ENCODE measurements around the gene ELFN1. TPM values are rescaled to one million over a fixed set of nuclear protein-coding genes. Genes with fewer than 3 reads are reported as not detected.

ELFN1 gene
- total and polyA plus RNA-seq, 10 of the 15 experiments (the other 5 are each of a cell fraction or from before 2014, with no cell fraction given): 0.04 TPM; not detected in 9

DNA sequence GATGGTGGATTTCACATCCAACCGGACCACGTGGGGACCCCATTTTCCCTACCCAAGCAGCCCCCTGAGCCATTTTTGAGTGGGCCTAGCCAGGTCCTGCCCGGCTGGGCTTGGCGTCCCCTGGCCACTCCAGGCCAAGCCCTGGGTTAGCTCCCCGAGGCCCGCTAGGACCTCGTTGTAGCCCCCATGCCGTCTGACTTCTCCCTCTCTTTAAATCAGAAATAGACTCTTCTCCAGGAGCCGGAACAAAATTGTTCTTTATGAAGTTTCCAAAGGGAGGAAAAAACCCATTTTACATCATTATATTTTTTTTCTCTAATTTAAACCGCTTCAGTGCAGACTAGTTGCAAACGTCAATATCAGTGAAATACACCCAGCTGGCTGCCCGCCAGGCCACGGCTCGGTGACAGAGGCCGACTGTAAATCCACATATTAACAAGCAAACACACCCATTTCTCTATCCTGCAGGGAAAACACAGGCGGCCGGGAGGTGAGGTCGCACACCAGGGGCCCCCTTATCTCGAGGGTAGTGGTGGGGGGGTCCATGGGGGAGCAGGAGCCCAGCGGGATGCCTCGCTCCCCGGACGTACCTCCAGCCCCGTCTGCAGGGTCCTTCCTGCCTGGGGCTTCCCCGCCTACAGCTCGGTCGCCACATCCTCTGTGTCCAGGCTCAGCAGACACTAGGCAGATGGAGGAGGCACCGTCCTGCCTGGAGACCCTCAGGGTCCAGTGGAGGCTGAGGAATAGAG lies 72.7 kb downstream of the ELFN1 start (continued):
- no peak for TF ChIP-seq PAX8 (IDR thresholded peaks at IDR 0.05)
- no peak for TF ChIP-seq CBX5 (IDR thresholded peaks at IDR 0.05; ENCODE audit: low read depth)
- TF ChIP-seq, protein P1, sequence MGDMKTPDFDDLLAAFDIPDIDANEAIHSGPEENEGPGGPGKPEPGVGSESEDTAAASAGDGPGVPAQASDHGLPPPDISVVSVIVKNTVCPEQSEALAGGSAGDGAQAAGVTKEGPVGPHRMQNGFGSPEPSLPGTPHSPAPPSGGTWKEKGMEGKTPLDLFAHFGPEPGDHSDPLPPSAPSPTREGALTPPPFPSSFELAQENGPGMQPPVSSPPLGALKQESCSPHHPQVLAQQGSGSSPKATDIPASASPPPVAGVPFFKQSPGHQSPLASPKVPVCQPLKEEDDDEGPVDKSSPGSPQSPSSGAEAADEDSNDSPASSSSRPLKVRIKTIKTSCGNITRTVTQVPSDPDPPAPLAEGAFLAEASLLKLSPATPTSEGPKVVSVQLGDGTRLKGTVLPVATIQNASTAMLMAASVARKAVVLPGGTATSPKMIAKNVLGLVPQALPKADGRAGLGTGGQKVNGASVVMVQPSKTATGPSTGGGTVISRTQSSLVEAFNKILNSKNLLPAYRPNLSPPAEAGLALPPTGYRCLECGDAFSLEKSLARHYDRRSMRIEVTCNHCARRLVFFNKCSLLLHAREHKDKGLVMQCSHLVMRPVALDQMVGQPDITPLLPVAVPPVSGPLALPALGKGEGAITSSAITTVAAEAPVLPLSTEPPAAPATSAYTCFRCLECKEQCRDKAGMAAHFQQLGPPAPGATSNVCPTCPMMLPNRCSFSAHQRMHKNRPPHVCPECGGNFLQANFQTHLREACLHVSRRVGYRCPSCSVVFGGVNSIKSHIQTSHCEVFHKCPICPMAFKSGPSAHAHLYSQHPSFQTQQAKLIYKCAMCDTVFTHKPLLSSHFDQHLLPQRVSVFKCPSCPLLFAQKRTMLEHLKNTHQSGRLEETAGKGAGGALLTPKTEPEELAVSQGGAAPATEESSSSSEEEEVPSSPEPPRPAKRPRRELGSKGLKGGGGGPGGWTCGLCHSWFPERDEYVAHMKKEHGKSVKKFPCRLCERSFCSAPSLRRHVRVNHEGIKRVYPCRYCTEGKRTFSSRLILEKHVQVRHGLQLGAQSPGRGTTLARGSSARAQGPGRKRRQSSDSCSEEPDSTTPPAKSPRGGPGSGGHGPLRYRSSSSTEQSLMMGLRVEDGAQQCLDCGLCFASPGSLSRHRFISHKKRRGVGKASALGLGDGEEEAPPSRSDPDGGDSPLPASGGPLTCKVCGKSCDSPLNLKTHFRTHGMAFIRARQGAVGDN (IDR thresholded peaks at IDR 0.05): no peak

DNA sequence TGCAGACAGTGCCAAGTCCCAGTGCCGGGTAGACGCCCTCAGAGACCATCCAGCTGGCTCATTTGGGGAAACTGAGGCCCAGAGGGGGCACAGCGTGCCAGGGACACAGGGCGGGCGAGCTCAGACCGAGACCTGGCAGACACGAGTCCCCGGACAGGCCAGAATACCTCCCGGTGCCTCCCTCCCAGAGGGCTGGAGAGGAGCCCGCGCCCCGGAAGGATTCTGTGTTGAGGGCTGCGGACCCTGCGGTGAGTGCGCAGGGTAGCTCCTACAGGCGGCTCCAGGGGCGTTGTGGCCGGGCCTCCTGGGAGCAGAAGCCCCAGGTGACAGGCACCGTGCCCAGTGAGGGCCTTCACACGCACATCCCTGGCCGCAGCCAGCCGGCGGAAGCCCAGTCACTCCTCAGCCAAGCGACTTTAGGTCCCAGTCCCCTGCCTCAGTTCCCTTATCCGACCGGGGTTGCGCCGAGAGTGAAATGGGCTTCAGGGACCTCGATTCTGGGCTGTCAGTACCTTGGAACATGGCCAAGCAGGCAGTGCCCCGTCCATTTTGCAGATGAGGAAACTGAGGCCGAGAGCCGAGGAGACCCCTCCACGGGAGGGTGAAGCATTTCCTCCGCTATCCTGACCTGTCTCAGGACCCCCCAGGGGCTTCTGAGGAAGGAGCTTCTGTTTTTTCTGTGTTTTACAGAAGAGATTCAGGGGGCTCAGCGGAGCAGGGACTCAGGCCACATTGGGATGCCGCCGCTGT lies 73.6 kb downstream of the ELFN1 start:
- no TSS peak for BruUV-seq (replicated peaks)
- H3K4me1 ChIP-seq (ENCODE audit: control insufficient read depth, insufficient read depth, low read length): no peaks in the 10 kb centered on the region
- DNase-seq (ENCODE audit: low read depth, low spot score) (no peak), FAIRE-seq (no peak), ATAC-seq (no peak)
- no peaks in the 10 kb centered on the region for H3K36me3 ChIP-seq (ENCODE audit: control insufficient read depth in 2 of 2, insufficient read depth in 2 of 2, low read length in 1 of 2)
- H3K9me3 ChIP-seq (replicated peaks; ENCODE audit: control insufficient read depth, insufficient read depth, low read length): no peaks in the 10 kb centered on the region; the same call in 2 of the 3 replicates
- POLR2A ChIA-PET: no interaction called here
- whole genome bisulfite sequencing (ENCODE audit: insufficient coverage, insufficient replicate concordance, low lambda C conversion rate, missing lambda C conversion rate): 82% methylated on average over 33 of the region's 37 CpGs
- SMC1A ChIA-PET (ENCODE audit: uncharacterized antibody, unreplicated experiment): no interaction called here
- H4K20me1 ChIP-seq (ENCODE audit: control insufficient read depth, insufficient read depth): no peaks in the 10 kb centered on the region
- H3K4me3 ChIP-seq: no peak overlapping the region
- in situ Hi-C loops (cut with MboI) (no loop called here), intact Hi-C loops (cut with micrococcal nuclease; ENCODE audit: unreplicated experiment) (no loop called here)
- no peak overlapping the region for H2AFZ ChIP-seq (ENCODE audit: control insufficient read depth, low read depth, low read length)
- CTCF ChIA-PET: no interaction called here
- H3K79me2 ChIP-seq (ENCODE audit: control insufficient read depth, insufficient read depth, low read length): no peaks in the 10 kb centered on the region
- RAD21 ChIA-PET (ENCODE audit: unreplicated experiment): no interaction called here
- H3K27ac ChIP-seq (ENCODE audit: control insufficient read depth, insufficient read depth): no peak overlapping the region
- no peak overlapping the region for H3K4me2 ChIP-seq (ENCODE audit: control insufficient read depth, insufficient read depth)
- H3K27me3 ChIP-seq (replicated peaks in 1 of 2; ENCODE audit: control insufficient read depth in 2 of 2, insufficient read depth in 2 of 2, low read length in 1 of 2): no peaks in the 10 kb centered on the region
- H3K9ac ChIP-seq (ENCODE audit: control insufficient read depth, insufficient read depth, low read length): no peak overlapping the region
- TF ChIP-seq, protein P2, sequence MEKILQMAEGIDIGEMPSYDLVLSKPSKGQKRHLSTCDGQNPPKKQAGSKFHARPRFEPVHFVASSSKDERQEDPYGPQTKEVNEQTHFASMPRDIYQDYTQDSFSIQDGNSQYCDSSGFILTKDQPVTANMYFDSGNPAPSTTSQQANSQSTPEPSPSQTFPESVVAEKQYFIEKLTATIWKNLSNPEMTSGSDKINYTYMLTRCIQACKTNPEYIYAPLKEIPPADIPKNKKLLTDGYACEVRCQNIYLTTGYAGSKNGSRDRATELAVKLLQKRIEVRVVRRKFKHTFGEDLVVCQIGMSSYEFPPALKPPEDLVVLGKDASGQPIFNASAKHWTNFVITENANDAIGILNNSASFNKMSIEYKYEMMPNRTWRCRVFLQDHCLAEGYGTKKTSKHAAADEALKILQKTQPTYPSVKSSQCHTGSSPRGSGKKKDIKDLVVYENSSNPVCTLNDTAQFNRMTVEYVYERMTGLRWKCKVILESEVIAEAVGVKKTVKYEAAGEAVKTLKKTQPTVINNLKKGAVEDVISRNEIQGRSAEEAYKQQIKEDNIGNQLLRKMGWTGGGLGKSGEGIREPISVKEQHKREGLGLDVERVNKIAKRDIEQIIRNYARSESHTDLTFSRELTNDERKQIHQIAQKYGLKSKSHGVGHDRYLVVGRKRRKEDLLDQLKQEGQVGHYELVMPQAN (conservative IDR thresholded peaks at IDR 0.05): no peak
- TF ChIP-seq POLR2A (IDR thresholded peaks at IDR 0.05; ENCODE audit: low read depth, low read length) (no peak), TARDBP (IDR thresholded peaks at IDR 0.05; ENCODE audit: borderline replicate concordance) (no peak), BRCA1 (IDR thresholded peaks at IDR 0.05; ENCODE audit: low read depth, low read length) (no peak), LARP7 (IDR thresholded peaks at IDR 0.05) (no peak), NR2C1 (IDR thresholded peaks at IDR 0.05) (no peak)
- TF ChIP-seq, protein P3, sequence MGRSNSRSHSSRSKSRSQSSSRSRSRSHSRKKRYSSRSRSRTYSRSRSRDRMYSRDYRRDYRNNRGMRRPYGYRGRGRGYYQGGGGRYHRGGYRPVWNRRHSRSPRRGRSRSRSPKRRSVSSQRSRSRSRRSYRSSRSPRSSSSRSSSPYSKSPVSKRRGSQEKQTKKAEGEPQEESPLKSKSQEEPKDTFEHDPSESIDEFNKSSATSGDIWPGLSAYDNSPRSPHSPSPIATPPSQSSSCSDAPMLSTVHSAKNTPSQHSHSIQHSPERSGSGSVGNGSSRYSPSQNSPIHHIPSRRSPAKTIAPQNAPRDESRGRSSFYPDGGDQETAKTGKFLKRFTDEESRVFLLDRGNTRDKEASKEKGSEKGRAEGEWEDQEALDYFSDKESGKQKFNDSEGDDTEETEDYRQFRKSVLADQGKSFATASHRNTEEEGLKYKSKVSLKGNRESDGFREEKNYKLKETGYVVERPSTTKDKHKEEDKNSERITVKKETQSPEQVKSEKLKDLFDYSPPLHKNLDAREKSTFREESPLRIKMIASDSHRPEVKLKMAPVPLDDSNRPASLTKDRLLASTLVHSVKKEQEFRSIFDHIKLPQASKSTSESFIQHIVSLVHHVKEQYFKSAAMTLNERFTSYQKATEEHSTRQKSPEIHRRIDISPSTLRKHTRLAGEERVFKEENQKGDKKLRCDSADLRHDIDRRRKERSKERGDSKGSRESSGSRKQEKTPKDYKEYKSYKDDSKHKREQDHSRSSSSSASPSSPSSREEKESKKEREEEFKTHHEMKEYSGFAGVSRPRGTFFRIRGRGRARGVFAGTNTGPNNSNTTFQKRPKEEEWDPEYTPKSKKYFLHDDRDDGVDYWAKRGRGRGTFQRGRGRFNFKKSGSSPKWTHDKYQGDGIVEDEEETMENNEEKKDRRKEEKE (IDR thresholded peaks at IDR 0.05): no peak

All from GM12878 (cell line).